ENCODE measurements around the gene LMOD1. TPM values are rescaled to one million over a fixed set of nuclear protein-coding genes. Genes with fewer than 3 reads are reported as not detected.

Gene LMOD1
- total and polyA plus RNA-seq, 2 of the 8 experiments (the other 6 are each of a cell fraction or from before 2014, with no cell fraction given) = 0.77 to 1.4 TPM

GRCh38 chr1:201990427-201990826, 44.1 kb upstream of the LMOD1 start:
- Histone ChIP-seq H3K36me3 (ENCODE audit: control insufficient read depth in 2 of 4, insufficient read depth in 4 of 4, low read length in 3 of 4) (peaks cover 15 to 36% (median 28%) of the 10 kb centered on the region in 4 experiments), H3K79me2 (ENCODE audit: control insufficient read depth in 1 of 2, insufficient read depth in 2 of 2, low read length in 2 of 2) (peaks cover 0 to 15% of the 10 kb centered on the region in 2 experiments; a peak in 3 of 4 replicates), H2BK20ac (ENCODE audit: low read length) (no peak overlapping the region), H3K23me2 (ENCODE audit: low read depth, low read length) (no peaks in the 10 kb centered on the region), H2BK120ac (replicated peaks; ENCODE audit: low read depth, low read length) (no peak overlapping the region), H3K23ac (ENCODE audit: insufficient read length) (no peak overlapping the region), H3K4me3 (ENCODE audit: extremely low read depth in 1 of 4, insufficient read depth in 2 of 4, low read depth in 3 of 4, low read length in 4 of 4) (no peak overlapping the region), H2BK12ac (ENCODE audit: low read depth, low read length) (no peak overlapping the region), H3K9me3 (ENCODE audit: insufficient read depth in 2 of 2, low read depth in 1 of 2, low read length in 1 of 2) (no peaks in the 10 kb centered on the region), H3K18ac (ENCODE audit: extremely low read depth, low read length) (no peak overlapping the region), H3K14ac (ENCODE audit: insufficient read length) (no peak overlapping the region), H3K27me3 (replicated peaks in 1 of 4; ENCODE audit: control insufficient read depth in 3 of 4, extremely low read depth in 1 of 4, insufficient read depth in 3 of 4, low read length in 3 of 4) (no peaks in the 10 kb centered on the region), H2AFZ (ENCODE audit: low read length) (no peak overlapping the region), H4K91ac (replicated peaks; ENCODE audit: insufficient read length, low read length) (no peak overlapping the region), H4K5ac (ENCODE audit: insufficient read length, low read depth, low read length) (no peak overlapping the region), H3K4ac (replicated peaks; ENCODE audit: insufficient read length, low read depth, low read length) (no peak overlapping the region), H2BK5ac (ENCODE audit: low read depth, low read length) (no peak overlapping the region), H2AK5ac (ENCODE audit: low read depth, low read length) (no peak overlapping the region), H3K56ac (replicated peaks; ENCODE audit: insufficient read length, low read depth, low read length) (no peak overlapping the region), H2BK15ac (ENCODE audit: low read length) (no peak overlapping the region), H3K4me1 (replicated peaks in 1 of 4; ENCODE audit: control insufficient read depth in 3 of 4, insufficient read depth in 4 of 4, low read length in 3 of 4) (no peaks in the 10 kb centered on the region), H3K9ac (replicated peaks in 1 of 4; ENCODE audit: extremely low read depth in 1 of 4, low read depth in 3 of 4, low read length in 3 of 4) (no peak overlapping the region), H3K79me1 (ENCODE audit: low read depth, low read length) (0 out of 2 replicates have a peak, but pooled peaks cover 2% of the 10 kb centered on the region), H3K27ac (ENCODE audit: low read depth, low read length) (no peak overlapping the region), H4K20me1 (replicated peaks in 1 of 2; ENCODE audit: control insufficient read depth in 1 of 2, insufficient read depth in 2 of 2, low read length in 2 of 2) (no peaks in the 10 kb centered on the region), H3K4me2 (ENCODE audit: insufficient read depth in 1 of 2, low read depth in 2 of 2, low read length in 2 of 2) (no peak overlapping the region), H4K8ac (ENCODE audit: extremely low read depth, insufficient read depth, low read length) (no peak overlapping the region)
- POLR2A ChIA-PET (ENCODE audit: partially characterized antibody) = no interaction called here
- CTCF ChIA-PET (ENCODE audit: partially characterized antibody) = interaction anchor here (0.7 to 6.6 kb wide), 6 partner anchors 8 to 144 kb away, joined by 3 to 52 read pairs (median 4); no protein-coding TSS in a partner anchor
- TF ChIP-seq RFX5 (IDR thresholded peaks at IDR 0.05; ENCODE audit: borderline replicate concordance, low read depth, low read length) = no peak
- TF ChIP-seq SP4 (IDR thresholded peaks at IDR 0.05; ENCODE audit: low read length) = no peak
- no peak for TF ChIP-seq TAF1 (IDR thresholded peaks at IDR 0.05; ENCODE audit: low read depth, low read length)
- no peak for TF ChIP-seq GABPA (IDR thresholded peaks at IDR 0.05; ENCODE audit: borderline replicate concordance, insufficient read depth, low read length)
- TF ChIP-seq HDAC6 (IDR thresholded peaks at IDR 0.05; ENCODE audit: low read depth, low read length) = no peak
- DNase-seq (ENCODE audit: low read depth in 1 of 2, low spot score in 2 of 2) (no peak), FAIRE-seq (no peak)
- WGBS, 2 experiments (ENCODE audit: extremely low coverage in 1 of 2, insufficient coverage in 1 of 2, insufficient read length in 1 of 2, insufficient replicate concordance in 2 of 2, low coverage in 1 of 2, low lambda C conversion rate in 2 of 2, missing lambda C conversion rate in 1 of 2) = 82% methylated on average over 6 of the region's 6 CpGs; no CpG with 5 or more reads in 1 of the 2 experiments
